Stimulated activated CD4-positive, alpha-beta T cell treated with anti-CD3 and anti-CD28 coated beads, Interleukin-15, amount 100 ng/mL, for 1 hour (primary cell): ENCODE measurements around the gene ANKRD22.
"Not testable (repeated sequence)": the region's sequence is repeated elsewhere in the genome, so short reads cannot be mapped to it uniquely, and the experiment has no call there.

Experiments used
- DNase-seq, 2 donors: peaks; one replicate each; pipeline ENCODE4 v3.0.0-alpha.2; 2020; ENCODE audit warnings: low read depth in 1 of 2, low spot score in 1 of 2

ANKRD22 gene

GRCh38 chr10:88838766-88839350 lies 12.8 kb downstream of the ANKRD22 start:
- DNase-seq = no peak

DNA sequence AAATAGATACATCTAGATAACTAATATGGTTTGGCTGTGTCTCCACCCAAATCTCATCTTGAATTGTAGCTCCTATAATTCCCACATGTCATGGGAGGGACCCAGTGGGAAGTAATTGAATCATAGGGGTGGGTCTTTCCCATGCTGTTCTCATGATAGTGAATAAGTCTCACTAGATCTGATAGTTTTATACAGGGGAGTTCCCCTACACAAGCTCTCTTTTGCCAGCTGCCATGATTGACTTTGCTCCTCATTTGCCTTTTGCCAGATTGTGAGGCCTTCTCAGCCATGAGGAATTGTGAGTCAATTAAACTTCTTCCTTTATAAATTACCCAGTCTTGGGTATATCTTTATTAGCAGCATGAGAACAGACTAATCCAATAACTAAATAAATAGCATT lies 14.0 kb downstream of the ANKRD22 start:
- DNase-seq = not testable (repeated sequence)

- DNase-seq = no peak
These were observed 15.8 kb downstream of the ANKRD22 start for GRCh38 chr10:88835910-88836221.

DNA sequence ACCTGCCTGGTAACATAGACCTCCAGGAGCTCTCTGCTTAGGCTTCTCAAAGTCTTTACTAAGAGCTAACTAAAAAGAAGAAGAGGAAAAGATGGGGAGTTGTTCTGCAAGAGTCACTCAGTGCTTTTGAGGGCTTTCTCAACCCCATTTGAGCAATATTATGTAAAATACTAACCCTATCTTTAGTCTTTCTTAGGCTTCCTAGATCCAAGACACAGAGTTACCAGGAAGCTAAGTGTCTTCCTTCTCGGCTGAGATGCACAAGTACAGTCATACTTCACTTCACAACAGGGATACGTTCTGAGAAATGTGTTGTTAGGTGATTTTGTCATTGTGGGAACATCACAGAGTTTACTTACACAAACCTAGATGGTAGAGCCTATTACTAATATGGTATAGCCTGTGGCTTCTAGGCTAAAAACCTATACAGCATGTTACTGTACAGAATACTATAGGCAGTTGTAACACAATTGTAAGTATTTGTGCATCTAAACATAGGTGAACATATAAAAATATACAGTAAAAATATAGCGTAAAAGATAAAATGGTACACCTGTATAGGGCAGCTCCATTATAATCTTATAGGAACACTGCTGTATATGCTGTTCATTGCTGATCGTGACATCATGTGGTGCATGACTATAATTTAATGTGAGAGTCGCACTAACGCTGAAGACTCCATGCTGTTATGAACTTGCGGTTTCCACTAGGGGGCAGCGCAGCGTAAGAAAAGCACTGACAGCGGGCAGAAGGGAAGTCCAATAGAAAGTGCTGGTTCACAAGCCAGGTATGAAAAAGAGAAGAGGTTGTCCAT lies 16.3 kb downstream of the ANKRD22 start:
- peak; percentile 74 to 75 for DNase-seq

GRCh38 chr10:88833723-88834122 lies 17.9 kb downstream of the ANKRD22 start:
- no peak for DNase-seq

- DNase-seq = no peak
These were observed 18.5 kb downstream of the ANKRD22 start for GRCh38 chr10:88833156-88833555.

GRCh38 chr10:88832376-88832775 lies 19.3 kb downstream of the ANKRD22 start:
- DNase-seq = no peak

GRCh38 chr10:88831709-88832108 lies 19.9 kb downstream of the ANKRD22 start:
- no peak for DNase-seq

DNA sequence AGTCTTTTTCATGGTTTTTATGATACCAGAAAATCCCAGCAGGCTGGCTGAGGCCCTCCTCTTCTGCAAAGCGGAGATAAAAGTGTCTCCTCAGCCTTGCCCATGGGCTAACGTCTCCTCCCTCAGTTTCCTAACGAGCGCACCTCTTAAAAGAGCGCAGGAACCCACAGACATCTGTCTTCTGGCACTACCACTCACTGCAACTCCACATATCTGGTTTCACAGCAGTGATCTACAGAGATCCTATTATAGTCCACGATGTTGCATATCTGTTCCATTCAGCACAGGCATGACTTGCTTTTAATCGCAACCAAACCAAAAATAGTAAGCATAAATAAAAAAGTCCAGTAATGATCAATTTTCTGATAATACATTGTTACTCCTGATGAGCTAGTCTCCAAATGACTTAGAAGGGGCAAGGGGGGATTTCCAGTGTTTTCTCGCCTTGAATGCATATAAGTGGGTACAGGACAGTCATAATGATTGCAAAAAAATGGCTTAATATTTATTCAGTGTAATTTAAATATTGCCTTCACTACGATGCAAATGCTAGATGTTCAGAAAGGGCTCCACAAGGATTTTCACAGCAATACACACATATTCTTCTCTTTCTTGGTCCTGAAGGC lies 20.9 kb downstream of the ANKRD22 start:
- DNase-seq = no peak

DNA sequence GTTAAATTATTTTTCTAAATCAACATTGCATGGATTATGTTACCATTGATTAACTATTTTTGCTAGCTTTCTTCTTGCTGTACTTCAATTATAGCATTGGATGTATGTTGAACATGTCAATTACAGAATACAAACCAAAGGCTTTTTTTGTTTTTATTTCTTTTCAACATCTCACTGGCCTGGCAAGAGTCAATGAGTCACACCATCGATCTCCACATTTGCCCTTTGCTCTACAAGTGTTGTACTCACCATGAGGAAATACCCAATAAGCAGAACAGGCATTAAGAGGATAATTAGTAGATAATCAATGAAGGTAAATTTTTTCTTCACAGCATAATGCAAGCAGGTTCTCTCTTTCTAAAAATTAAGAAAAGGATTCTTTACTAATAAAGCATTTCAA lies 23.3 kb downstream of the ANKRD22 start:
- DNase-seq = no peak

DNA sequence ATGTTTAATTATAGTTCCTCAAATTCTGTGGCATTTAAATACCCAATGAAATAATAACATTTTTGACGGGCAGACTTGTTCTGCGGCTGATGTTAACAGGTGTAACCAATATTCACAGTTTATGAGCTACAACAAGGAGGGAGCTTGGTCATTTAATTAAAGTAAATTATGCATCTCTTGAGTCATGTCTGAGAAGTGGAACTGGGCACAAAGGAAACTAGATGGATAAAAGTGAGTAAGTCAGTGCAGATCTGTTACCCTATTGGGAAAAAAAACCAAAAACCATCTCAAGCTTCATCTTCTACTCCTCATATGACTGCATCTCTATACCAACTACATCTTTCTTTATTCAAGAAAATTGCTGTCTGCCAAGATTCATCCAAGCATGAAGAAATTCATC lies 24.0 kb downstream of the ANKRD22 start:
- DNase-seq = no peak

DNA sequence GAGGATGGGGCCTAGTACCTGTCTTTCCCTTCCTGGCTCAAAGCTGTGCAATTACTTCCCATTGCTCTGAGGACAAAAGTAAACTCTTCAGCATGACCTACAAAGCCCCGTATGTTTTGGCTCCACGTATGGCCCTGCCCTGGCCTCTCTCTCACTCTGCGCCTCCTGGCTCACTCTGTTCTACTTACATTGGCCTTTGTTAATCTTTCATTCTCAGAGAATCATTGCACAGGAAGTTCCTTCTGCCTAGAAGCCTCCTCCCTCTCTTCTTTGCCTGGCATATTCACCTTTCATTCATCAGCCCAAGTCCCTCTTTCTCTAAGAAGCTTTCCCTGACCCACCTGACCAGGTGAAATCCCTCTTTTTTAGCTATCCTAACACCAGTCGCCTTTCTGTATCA lies 25.3 kb downstream of the ANKRD22 start:
- DNase-seq = no peak

- DNase-seq = no peak
These were observed 30.8 kb downstream of the ANKRD22 start for GRCh38 chr10:88820748-88821401.

- no peak for DNase-seq
These were observed 32.4 kb downstream of the ANKRD22 start for GRCh38 chr10:88819290-88819689.

- no peak for DNase-seq
These were observed 38.4 kb downstream of the ANKRD22 start for GRCh38 chr10:88813200-88813599.

DNA sequence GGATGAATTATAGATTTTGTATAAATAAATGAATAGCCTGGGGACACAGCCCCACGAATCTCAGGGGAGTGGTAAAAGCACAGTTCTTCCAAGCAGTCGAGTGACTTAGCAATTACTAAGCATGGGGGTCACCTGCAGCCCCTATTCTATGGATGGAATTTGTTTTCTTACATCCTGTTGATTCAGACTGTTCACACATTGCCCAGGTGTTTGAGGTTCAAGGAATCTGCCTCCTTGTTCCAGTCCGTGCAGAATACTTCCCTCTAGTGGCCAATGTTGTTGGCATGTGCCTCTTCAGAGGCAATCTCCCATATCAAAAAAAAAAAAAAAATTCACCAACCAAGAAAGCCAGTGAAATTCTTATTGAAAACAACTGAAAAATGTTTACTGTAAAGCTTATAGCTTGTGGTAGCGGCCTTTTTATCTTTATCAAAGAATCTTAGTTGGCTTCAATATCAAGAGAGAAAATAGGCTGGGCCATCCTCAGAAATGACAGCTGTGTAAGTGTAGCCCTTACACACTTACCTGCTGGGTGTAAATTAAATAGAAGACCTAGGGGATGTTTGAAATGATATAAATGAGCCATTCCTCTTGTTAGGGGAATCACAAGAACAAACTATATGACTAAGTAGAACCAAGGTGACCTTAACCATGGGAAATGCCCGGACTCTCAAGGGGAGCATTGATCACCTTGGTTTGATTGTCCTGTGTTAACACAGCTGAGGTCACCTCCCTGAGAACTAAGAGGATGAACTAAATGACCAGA lies 41.3 kb downstream of the ANKRD22 start:
- DNase-seq = no peak

- DNase-seq = no peak
These were observed 42.0 kb downstream of the ANKRD22 start for GRCh38 chr10:88809621-88810020.

- no peak for DNase-seq
These were observed 45.7 kb downstream of the ANKRD22 start for GRCh38 chr10:88805924-88806323.

GRCh38 chr10:88805361-88805760 lies 46.3 kb downstream of the ANKRD22 start:
- DNase-seq = no peak

DNA sequence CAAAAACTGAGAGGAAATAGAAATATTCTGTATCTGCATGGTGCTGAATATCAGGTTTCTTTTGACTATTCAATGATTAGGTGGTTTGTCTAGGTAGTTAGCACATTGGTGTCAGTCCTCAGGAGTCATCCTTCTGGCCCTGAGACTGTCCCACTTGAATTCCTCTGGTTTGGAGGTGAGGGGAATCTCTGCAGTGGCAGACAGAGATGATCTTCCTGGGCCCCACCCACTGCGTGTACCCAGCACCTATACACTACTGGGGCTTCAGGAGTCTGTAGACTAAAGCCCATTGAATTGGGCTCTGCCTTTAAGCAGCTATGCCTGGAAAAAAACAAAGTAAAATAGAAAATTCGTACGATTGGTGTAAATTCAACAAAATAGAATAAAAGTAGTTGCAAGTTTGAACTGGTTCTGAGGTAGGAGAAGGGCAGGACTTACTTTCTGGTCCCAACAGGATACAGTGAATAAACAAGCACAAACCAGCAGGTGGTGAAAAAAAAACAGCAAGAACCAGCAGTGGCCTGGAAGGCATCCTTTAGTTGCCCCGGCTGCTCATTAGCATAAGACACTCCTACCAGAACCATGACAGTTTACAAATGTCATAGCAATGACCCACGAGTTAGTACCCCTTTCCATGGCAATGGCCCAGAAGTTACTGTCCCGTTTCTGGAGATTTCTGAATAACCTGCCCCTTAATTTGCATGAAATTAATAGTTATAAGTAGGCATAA lies 47.4 kb downstream of the ANKRD22 start:
- DNase-seq = no peak

GRCh38 chr10:88803641-88804040 lies 48.0 kb downstream of the ANKRD22 start:
- no peak for DNase-seq
